Stimulated activated CD8-positive, alpha-beta memory T cell treated with anti-CD3 and anti-CD28 coated beads, Interleukin-2, amount 100 ng/mL, for 1 hour (primary cell): Measurements from ENCODE around the gene TCF7L2.

ENCODE experiments used
- DNase-seq, 2 donors: peaks; one replicate each; pipeline ENCODE4 v3.0.0-alpha.2; 2020; ENCODE audit warnings: low read depth in 2 of 2

TCF7L2 gene

DNA sequence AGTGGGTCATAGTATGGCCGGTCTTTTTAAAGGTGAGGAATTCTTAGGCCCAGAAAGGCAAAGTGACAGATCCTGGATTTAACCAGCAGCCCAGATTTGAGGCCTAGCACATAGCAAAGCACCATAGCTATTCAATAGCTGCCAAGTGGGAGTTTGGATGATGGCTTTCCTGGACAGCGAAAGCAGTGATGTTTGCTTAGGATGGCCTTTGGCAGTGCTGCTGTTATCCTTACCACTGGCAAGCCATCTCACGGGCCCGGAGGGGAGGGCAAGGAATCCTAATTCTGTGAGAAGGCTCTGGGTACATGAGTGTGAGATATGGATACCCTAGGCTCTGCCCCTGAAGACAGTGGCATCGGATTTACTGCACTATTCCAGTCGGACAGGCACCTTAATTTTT is 50.4 kb downstream of the TCF7L2 start:
- DNase-seq: no peak

DNA sequence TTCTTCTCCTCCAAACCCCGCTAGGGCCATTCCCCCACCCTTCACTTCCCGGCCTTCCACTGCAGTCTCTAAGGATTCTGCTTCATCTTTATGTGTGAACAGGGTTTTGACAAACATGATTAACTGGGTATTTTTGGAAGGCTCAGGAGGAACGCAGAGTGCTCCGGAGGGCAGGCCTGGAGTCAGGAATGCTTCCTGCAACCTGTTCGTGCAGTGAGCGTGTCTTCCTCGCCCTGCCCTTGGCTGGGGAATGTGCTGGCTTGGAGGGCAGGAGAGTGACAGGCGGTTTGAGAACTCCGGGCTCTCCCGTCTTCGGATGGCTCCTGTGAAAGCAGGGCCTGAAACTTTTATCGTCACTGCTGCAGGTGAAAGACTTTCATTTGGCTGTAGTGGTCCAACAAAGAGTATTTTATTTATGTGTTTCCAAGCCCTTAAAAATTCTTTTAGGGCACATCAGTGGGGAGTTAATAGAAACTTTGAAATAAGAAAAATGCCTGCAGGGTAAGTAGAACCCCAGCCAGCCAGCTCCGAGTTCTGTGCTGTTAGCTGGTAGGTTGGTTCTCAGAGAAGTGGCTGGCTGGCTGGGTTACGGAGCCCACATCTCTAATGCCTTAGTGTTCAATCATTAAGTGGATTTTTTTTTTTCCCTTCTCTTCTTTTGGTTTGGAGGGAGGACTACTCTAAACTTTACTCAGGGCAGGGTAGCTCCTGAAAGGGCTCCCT is 51.0 kb downstream of the TCF7L2 start:
- no peak for DNase-seq

DNA sequence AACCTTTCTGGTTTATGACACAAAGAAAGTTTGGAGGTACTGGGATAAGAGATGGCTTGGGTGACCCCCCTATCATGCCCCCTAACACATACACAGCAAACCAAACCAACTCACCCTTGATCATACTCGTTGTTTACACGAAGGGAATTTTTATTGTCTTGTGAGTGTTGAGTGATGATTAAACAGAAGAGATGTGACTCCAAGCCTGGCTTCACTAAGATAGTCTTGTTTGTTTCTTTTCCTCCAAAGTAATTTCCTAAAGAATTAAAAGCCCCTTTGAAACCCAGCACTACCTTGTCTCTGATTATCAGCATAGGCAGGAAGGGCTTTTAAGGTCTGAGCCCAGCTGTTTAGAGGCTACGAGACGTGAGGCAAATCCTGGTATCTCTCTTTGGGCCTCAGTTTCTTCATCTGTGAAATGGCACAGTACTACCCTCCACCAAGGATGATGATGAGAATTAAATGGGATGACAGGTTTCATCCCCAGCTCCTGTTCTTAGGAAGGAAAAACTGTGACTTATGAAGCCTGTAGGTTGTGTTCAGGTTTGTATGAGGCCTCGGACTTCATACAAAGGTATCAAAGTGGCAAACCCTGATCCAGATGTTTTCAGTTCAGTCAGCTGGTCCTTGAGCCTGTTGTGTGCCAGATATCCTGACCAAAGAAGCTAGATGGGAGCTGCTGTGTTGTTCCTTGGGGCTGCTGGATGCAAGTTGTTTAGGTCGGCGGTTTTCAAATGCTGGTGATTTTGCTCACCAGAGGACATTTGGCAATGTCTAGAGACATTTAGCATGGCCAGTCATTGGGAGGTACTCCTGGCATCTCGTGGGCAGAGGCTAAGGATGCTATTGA is 51.8 kb downstream of the TCF7L2 start:
- no peak for DNase-seq

DNA sequence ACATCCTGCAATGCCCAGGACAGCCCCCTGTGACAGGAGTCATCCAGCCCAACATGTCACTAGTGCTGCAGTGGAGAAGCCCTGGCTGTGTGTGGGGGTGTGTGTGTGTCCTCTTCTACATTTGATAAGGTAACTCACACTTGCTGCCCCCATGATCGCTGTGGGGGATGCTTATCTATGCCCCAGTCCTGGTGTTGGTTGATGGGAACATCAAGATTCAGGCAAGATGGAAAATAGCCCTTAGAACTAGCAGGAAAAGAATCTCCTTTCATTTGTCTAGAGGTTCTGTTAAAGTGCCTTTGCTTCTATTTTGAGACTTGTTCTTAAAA is 52.4 kb downstream of the TCF7L2 start:
- no peak for DNase-seq

DNA sequence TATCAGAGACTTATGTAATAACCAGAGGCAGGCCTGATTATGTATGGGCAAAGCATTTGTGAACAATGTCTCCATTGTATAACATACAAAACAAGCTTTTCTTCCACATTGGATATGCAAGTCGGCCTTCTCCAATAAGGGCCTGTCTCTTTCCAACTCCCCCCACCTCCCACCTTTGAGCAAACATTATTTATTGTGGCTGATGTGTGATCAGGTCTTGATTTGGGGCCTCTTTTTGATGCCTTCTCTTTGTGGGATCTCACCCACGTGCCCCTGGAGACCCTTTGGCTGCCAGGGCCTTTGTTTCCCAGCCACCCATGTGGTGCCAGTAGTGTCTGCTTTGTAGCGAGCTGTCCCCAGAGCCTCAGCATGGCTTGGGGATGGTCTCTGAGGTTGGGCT is 53.0 kb downstream of the TCF7L2 start:
- no peak for DNase-seq

DNA sequence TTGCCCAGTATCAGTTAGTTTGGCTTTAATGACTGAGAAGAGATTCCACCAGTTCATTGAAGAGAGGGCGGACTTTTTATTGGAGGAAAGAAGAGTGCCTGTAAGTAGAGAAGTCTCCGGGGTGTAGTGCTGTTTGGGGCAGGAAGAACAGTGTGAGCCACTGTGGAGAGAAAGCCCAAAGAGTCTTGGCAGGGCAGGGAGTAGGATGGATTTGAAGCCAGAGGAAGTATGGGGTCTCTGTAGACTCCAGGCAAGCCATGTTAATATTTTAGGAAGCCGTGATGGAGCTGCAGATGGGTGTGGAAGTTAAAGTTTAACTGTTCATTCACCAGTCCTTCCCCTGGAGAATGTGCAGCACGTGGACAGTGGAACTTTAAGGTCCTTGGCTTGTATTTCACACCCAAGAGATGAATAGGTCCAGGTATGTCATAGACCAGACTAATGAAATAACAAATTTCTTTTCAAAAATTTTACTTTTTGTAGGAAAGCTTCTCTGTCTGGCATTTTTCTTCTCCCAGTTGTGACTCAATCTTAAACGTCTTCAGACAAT is 54.1 kb downstream of the TCF7L2 start:
- no peak for DNase-seq

DNA sequence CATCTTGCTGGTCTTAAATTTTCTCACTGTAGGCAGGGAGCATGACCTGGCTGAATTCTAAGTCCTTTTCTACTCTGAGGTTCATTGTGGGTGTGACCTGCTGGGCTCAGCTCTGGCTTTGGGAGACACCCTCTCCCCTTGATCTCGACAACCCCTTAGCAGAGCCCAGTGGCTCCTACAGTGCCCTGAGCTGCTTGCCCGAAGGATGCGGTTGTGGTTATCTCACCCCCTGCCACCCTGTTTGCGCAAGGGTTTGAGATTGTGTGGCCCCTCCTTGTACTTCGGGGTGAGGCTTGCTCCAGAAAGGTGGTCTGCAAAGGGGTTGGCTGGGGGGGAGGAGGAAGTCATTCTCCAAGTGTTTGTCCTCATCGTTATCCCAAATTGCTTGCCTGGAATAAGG is 55.3 kb downstream of the TCF7L2 start:
- DNase-seq: no peak

DNA sequence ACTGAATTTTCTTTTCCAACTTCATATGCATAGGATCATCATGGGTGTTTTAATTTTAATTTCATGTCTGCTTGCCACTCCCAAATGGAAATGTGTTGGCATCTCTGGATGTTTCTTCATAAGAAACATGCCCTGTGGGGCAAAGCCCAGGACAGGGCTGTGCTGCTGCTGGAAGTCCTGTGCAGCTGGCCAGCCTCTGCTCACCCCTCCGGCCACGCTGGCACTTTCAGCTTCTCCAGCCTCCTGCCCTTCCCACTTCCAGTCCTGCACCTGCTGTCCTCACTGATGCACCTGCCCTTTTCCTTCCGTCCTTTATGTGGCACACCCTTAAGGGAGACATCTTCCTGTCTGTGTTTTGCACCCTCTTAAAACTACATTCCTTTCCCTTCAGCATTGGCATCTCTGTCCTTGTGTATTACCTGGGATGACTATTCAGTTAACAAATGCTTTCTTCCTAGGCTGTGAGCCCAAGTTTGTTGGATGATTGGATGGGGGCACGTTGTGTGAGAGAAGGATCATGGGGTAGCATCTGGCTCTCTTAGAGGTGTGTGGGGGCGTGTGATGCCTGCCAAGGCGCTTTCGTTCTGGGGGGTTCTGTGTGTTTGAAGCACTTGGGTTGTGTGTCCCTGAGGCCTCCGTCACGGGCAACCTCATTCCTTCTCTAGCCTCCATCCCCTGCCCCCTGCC is 56.8 kb downstream of the TCF7L2 start:
- DNase-seq: no peak

DNA sequence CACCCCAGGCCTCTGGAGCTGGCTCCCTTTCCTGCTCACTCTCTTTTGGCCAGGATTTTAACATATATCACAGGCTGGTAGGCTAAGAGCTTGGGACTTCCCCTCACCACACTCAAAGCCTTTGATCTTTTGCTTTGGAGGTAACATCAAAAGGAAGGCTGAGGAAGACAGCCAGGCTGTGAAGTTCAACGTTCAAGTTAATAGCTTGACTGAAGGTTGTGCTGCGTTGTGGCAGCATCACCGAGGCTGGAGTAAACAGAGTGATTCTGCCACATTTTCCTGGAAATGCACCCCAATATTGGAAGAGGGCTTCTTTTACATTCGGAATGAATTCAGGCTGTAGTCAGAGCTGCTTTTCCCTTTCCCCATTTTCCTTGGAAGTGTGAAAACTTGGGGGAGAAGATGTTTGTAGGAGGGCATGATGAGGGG is 57.3 kb downstream of the TCF7L2 start:
- no peak for DNase-seq

DNA sequence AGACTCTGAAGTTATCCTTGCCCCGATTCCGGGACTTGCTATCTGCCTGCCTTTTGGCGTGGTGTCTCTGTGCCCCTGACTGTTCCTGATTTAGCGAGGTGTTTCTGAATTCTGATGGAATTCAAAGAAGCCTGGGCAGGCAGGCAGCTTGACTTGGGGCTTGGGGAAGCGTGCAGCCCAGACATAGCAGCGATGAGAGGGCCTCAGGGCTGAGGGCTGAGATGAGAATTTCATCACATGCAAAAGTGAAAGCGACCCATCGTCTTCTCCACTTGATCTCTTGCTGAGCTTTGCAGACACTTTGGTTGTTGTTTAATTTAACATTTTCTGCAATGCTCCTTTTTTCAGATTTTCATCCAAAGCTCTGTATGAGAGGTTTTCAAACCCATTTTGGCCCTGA is 57.8 kb downstream of the TCF7L2 start:
- no peak for DNase-seq

DNA sequence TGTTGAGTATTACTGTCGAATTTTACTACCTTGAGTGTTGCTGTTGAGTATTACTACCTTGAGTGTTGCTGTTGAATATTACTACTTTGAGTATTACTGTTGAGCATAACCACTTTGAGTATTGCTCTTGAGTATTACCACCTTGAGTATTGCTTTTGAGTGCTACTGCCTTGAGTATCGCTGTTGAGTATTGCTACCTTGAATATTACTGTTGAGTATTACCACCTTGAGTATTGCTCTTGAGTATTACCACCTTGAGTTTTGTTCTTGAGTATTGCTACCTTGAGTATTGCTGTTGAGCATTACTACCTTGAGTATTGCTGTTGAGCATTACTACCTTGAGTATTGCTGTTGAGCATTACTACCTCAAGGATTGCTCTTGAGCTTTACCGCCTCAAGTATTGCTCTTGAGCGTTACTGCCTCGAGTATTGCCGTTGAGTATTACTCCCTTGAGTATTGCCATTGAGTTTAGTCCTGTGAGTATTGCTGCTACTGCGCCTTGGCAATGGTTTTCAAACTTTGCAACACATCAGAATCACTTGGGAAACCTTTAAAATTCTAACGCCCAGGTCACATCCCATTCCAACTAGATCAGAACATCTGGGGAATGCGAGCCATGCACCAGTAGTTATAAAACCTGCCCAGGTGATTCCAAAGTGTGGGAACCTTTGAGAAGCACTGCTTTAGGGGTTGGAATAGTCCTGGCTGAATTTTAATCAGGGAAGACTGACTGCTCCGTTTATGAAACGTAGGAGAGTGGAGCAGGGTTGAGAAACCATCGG is 61.7 kb downstream of the TCF7L2 start:
- DNase-seq: no peak

DNA sequence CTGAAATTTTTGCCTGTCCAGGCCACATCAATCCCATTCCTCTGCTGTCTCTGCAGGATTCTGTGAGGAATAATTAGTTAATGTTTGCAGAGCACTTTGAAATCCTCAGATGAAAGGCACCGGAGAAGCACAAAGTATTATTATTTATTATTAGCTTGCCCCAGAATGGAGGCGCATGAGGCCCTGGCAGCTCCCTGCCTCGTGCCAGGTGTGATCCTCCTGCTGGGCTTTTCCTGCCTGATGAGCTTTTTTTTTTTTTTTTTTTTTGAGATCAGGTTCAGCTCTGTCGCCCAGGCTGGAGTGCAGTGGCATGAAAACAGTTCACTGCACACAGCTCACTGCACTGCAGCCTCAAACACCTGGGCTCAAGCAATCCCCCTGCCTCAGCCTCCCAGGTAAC is 65.2 kb downstream of the TCF7L2 start:
- DNase-seq: no peak

DNA sequence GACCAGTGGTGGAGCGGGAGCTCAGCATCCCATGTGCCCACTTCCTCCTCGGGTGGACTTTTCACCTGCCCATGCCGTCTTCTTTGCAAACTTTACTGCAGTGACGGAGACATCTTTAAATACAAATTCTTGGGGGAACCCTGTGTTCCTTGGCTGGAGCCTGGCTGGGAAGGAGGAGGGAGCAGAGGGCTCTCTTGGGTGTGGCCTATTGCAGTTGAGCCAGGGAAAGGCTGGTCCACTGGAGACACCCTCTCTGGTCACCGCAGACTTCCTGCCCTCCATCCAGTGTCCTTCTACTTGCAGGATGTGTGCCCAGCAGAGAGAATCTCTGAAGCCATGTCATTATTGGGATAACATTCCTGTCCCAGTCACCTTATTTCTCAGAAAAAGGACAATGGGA is 67.3 kb downstream of the TCF7L2 start:
- no peak for DNase-seq

DNA sequence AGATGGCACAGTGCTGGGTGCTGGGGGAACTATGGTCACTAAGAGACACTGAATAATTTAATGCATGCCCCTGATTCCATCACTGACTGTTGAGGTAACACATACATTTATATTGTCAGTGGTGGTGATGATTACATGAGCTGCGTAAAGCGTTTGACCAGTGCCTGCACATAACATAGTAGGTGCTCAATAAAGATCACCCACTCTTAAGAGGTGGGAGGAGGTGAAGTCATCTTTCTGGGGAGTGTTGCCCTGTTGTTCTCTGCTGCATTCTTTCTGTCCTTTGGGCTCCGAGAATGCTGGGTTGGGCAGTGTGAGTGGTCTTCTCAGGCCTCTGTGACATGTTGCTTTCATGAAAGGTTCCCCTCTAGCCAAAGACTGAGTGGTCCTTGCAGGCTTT is 68.0 kb downstream of the TCF7L2 start:
- no peak for DNase-seq

DNA sequence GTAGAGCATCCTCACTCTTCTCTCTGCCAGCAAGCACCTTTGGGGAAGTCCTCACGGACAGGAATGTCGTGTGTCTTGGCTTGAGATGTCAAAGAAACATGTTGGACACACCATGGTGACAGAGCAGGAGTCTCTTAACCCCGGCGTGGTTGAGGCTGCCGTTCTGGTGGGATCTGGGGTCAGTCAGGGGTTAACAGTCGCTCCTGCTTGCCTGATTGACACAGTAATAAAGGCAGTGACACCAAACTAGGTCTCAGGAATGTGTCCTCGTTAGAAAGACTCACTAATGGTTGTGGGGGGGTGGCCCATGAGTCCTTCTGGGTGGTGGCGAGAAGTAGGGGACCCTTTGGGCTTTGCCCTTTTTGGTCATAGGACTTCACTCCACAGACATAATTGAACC is 69.0 kb downstream of the TCF7L2 start:
- DNase-seq: no peak

DNA sequence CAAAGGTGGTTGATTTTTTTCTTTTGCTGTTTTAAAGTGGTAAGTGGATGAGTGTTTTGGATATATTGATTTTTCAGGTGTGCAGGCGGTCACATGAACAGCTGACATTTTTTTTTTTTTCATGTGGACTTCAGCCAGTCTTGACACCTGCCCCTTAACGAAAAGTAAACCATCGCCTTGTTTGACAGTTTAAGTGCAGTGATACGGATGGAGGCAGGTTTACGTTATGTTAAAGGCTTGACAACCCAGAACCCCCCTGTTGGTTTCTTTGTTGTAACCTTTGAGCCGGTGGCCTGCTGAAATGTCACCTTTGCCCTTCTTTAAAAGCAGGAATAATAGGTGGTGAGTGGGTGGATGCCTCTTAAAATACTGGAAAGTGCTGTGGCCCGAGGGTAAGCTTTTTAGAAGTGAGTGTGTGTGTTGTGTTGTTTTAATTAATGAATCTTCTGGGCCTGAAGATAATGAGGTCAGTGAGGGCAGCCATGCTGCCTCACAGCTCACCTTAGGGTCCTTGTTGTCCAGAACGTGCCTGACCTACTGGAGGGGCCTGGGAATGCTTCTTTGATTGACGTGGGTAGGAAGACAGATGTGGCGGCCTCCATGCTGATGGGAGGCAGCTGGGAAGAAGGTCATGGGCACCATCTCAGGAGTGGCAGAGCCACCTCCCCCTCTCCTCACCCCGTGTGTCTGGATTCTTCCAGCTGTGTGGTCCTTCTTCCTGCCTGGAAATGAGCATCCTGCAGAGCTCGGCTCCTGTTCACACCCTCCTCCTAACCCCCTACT is 69.8 kb downstream of the TCF7L2 start:
- DNase-seq: no peak

DNA sequence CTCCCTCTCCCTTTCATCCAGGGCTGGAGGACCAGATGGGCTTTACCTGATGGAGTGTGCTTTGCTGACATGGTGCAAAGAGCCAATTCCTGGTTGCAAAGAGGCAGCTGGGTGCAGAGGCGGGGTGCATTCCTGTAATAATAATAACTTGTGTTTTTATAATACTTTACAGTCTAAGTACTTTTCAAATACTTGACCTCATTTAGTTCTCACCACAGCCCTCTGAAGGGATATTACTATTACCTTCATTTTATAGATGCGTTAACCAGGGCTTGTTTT is 70.4 kb downstream of the TCF7L2 start:
- no peak for DNase-seq

DNA sequence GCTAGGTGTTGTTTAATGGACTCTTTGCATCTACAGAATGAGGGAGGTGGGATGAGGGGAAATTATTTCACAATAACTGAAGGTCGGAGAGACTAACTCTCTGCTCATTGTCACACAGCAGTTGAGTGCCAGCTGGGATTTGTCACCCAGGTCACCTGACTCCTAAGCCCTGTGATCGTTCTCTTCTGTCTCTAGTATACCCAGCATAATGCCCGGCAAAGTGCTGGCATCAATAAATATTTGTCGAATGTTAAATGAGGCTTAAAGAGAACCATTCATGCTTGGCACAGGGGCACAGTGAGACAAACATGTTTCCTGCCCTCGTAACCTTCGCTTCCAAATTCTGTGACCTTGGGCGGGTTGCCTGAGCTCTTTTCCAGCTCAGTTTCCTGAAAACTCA is 70.8 kb downstream of the TCF7L2 start:
- no peak for DNase-seq

DNA sequence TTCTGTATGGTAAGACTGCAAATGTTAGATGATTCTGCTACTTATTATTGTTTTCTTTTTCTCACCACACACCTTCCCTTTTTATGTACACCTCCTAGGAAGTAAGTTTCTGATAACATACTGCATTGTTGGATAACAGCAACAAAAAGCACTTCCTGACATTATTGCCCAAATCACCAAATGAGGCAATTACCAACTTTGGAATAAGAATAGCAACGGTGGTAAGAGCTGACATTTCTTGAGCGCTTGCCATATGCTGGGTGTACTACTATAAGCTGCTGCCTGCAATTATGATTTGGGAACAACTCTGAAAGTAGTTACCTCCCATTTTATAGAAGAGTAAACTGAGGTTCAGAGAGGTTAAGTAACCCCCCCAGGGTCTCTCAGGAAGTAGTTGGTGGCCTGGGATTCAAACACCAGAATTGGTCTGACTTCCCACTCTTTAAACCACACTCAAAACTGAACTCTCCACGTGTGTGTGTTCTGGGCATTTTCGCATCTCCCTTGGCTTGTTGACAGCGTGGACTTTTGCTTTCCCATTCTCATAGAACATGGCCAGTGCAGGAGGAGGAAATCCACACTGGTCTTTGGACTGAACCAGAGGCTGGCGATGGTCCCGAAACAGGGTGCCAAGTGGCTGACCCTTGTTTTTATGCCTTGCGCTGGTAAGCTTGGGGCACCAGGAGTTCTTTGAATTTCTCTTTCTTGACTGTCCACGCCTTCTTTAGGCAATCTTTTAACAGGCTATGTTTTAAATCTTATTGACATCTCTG is 71.4 kb downstream of the TCF7L2 start:
- DNase-seq: no peak

DNA sequence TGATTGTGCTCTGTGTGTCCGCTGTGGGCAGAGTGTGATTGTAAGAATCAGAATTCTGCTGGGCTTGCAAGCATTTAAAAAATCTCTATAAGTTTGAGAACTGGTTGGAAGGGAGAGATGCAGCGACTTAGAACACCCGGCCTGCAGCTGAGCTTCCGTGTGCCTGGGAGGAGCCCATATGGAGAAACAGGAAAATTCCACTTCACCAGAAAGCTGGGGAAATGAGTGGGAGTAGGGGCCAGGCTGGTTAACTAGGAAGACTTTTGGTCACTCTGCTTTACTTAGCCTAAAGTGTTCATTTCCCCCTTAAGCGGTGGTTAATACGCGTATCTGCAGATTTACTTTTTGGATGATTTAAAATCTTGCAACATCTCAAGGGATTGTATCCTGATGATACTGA is 72.2 kb downstream of the TCF7L2 start:
- DNase-seq: no peak

DNA sequence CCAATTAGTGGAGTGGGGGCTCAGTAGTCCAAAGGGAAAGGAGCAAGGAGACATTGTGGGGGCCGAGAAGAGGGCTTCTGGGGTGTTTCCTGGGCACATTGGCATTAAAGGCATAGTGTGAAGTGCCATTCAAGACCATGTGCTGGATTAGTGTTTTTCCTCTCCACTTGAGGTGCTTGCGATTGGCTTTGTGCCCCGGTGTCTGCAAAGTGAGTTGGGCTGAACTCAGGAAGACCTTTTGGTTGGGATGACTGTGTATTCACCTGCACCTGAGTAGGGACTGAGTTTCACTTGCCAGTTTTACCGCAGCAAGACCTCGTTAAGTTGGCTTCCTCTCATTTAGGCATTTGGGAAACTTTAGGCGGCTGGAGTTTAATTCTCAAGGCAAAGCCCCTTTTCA is 73.0 kb downstream of the TCF7L2 start:
- DNase-seq: no peak
